IPS-11a (cell line): Measurements from ENCODE around the gene ZNF284.
A peak's percentile ranks its signal among the peaks of the same experiment; 100 is the strongest.

Source experiments
- H3K4me3 ChIP-seq: one replicate; pipeline ENCODE4 v1.5.1; 2013; ENCODE audit warnings: low read depth, low read length, control low read depth

The ZNF284 gene

DNA sequence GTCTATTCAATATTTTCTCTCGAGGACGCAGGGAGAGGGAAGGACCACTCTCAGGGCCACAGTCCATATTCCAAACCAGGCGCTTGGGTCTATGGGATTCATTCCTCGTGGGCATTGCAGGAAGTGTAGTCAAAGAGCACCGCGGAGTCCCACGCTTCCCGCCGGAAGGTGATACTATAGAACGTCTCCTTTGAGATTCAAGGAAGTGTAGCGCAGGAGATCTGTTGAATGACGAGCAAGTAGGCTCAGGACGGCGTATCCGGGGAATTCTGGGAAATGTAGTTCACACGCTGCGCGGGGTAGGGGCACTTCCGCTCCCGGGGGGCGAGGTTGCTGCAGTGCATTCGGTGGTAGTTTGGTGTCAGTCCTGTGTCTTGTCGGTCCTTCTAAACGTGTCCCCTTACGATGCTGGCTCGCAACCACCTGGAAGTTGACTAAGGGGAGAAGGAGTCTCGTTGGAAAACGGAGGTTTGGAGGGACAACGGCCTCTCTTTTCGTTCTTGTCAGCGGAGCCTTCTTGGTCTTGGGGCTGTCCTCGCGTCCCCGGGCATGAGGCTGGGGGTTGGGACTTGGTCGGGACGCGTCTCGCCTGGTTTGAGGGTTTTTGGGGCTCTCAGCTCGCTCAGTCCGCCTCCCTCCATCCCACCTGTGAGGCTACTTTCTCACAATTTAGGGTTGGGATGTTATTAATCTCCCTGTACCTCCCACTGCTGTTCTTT lies at the start of gene ZNF284:
Gene ZNF284 (plus strand): TSS at position 336 of the 719 bp plus-strand sequence. CDS start 4,231 bp downstream, outside the sequence.
- H3K4me3 ChIP-seq: peak within 1 kb of the TSS; percentile 91

DNA sequence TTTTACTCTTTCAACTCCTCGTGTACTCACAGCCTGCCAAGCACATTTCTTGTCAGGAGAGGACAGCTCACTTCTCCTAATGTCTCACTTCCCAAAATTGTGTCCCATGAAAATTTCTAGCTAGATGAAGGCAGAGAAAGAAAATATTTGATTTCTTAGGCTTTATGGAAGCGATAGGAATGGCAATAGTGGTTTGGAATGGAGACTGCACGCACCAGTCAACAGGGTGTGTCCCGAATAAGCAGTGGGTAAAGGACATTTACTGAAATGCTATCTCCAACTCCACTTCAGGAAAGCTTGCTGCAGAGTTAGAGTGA lies 47.1 kb upstream of the ZNF284 start:
- peak overlapping the region; percentile 91 for H3K4me3 ChIP-seq

GRCh38 chr19:44025217-44025936 lies 46.6 kb upstream of the ZNF284 start, which contains the start of gene ZNF222:
Gene ZNF222 (plus strand): TSS chr19:44025379. CDS start chr19:44025437, 58 bp downstream.
- peak within 1 kb of the TSS; percentile 91 for H3K4me3 ChIP-seq

DNA sequence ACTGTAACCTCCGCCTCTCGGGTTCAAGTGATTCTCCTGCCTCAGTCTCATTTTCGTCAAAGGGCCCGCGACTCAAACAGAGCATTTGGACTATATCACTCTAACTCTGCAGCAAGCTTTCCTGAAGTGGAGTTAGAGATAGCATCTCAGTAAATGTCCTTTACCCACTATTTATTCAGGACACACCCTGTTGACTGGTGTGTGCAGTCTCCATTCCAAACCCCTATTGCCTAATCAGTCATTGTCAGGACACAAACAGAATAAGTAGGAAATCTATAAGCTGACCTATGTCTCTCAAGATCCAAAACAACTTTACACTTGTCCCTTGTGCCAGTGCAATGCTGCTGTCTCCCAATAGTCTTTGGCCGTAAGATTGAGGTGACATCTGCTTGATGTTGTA lies 45.3 kb upstream of the ZNF284 start:
- H3K4me3 ChIP-seq: no peak overlapping the region

DNA sequence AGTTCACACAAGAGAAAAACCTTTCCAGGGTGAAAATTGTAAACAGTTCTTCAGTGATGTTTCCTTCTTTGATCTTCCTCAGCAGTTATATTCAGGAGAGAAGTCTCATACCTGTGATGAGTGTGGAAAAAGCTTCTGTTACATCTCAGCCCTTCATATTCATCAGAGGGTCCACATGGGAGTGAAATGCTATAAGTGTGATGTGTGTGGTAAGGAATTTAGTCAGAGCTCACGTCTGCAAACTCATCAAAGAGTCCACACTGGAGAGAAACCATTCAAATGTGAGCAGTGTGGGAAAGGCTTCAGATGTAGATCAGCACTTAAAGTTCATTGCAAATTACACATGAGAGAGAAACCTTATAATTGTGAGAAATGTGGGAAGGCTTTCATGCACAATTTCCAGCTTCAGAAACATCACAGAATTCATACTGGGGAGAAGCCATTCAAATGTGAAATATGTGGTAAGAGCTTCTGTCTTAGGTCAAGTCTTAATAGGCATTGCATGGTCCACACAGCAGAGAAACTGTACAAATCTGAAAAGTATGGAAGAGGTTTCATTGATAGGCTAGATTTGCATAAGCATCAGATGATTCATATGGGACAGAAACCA lies 39.9 kb upstream of the ZNF284 start:
- H3K4me3 ChIP-seq: no peak overlapping the region

DNA sequence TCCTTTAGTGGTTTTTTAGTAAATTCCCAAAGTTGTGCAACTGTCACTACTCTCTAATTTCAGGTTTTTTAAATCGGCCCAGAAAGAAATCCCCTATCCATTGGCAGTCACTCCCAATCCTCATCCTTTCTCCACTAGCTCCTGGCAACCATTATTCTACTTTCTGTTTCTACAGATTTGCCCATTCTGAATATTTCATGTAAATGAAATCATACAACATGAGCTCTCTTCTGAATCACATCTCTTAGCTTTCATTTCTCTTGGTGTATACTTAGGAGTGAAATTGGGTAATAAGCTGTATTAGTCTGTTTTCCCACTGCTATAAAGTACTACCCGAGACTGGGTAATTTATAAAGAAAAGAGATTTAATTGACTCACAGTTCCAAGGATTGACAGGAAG lies 29.8 kb upstream of the ZNF284 start:
- no peak overlapping the region for H3K4me3 ChIP-seq

DNA sequence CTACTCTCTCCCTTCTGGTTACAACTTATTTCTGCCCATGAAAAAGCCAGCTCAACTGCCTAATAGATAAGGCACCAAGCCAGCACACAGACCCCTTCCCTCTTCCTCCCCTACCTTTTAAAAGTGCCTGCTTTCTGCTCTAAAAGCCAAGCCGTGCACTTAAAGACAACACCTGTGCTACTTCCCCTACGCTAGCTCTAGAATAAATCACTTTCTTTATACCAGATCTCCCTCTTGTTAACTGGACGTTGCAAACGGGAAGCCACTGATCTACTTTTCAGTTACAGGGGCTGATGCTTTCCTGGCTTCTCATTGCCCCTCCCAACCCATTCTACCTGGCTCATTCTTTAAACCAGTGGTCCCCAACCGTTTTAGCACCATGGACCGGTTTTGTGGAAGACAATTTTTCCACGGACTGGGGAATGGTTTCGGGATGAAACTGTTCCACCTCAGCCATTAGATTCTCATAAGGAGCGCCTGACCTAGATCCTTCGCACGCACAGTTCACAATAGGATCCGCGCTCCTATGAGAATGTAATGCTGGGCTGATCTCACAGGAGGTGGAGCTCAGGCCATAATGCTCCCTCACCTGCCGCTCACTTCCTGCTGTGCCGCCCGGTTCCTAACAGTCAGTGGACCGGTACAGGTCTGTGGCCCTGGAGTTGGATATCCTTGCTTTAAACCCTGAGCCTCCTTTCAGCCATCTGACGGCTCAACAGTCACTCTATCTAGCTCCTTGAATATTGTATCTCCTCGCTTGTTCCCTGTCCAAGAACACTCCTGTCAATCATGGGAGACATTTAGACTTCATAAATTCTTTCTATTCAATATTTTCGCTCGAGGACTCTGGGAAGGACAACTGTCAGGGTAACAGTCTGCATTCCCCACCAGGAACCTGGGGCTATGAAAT lies 21.0 kb upstream of the ZNF284 start:
- peak overlapping the region; percentile 84 for H3K4me3 ChIP-seq

- H3K4me3 ChIP-seq: peak within 1 kb of the TSS; percentile 84
Observed at GRCh38 chr19:44051650-44052402, 20.1 kb upstream of the ZNF284 start, which contains the start of gene ZNF223. Gene ZNF223 (plus strand): TSS chr19:44052036. CDS start chr19:44055177, 3,141 bp downstream.

- H3K4me3 ChIP-seq: no peak overlapping the region
Observed at GRCh38 chr19:44055870-44056269, 16.1 kb upstream of the ZNF284 start.

DNA sequence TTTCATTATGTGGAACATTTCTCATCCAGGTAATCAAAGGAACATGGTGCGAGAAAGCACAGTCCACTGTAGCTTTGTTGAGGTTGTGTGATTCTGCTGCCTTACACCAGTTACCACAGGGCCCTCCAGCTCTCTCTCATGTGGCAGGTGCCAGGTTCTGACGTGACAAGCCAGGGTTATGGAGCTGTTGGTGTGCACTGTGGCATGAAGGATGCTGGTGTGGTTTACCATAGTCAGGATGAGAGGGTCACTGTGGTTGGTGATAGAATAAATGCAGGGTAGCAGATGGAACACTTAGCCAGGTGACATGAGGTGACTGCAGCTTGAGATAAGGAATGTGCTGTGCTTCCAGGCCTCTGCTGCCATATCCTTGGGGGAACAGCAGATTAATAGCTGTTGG lies 12.7 kb upstream of the ZNF284 start:
- H3K4me3 ChIP-seq: no peak overlapping the region

- no peak overlapping the region for H3K4me3 ChIP-seq
Observed at GRCh38 chr19:44061038-44061437, 10.9 kb upstream of the ZNF284 start.

GRCh38 chr19:44066305-44066704 lies 5.7 kb upstream of the ZNF284 start:
- no peak overlapping the region for H3K4me3 ChIP-seq

DNA sequence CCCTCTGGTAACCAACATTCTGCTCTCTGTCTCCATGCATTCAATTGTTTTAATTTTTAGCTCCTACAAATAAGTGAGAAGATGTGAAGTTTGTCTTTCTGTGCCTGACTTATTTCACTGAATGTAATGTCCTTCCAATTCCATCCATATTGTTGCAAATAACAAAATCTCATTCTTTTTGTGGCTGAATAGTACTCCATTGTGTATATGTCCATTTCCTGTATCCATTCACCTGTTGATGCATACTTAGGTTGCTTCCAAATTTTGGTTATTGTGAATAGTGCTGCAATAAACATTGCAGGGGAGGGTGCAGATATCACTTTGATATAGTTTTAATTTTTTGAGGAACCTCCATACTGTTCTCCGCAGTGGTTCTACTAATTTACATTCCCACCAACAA lies 2.5 kb upstream of the ZNF284 start:
- H3K4me3 ChIP-seq: no peak overlapping the region

GRCh38 chr19:44072543-44073401 lies 813 bp downstream of the ZNF284 start:
- H3K4me3 ChIP-seq: peak overlapping the region; percentile 91

DNA sequence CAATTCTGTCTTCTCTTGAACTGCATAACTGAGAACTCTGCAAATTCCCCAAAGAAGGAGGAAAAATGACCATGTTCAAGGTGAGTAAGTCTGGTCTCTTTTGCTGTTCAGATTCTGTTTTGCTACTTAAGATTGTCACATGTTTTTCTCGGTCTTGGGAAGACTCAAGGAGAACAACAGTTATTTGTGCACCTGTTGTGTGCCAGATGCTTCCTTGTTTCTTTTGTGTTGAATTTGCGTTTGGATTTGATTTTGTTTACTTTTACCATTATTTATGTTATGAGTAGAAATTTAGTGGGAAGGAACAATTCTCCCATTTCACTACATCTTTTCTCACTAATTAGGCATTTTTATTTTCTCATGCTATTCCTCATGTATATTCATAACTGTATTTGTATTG lies 4.4 kb downstream of the ZNF284 start:
- no peak overlapping the region for H3K4me3 ChIP-seq

DNA sequence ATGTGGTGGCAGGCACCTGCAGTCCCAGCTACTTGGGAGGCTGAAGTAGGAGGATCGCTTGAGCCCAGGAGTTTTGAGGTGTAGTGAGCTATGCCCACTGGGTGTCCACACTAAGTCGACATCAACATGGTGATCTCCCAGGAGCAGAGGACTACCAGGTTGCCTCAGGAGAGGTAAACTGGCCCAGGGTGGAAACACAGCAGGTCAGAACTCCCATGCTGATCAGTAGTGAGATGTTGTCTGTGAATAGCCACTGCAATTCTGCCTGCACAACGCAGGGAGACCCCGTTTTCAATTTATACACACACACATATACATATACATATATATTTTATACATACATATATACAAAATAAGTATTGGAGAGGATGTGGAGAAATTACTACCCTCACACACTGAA lies 20.1 kb downstream of the ZNF284 start:
- H3K4me3 ChIP-seq: no peak overlapping the region

DNA sequence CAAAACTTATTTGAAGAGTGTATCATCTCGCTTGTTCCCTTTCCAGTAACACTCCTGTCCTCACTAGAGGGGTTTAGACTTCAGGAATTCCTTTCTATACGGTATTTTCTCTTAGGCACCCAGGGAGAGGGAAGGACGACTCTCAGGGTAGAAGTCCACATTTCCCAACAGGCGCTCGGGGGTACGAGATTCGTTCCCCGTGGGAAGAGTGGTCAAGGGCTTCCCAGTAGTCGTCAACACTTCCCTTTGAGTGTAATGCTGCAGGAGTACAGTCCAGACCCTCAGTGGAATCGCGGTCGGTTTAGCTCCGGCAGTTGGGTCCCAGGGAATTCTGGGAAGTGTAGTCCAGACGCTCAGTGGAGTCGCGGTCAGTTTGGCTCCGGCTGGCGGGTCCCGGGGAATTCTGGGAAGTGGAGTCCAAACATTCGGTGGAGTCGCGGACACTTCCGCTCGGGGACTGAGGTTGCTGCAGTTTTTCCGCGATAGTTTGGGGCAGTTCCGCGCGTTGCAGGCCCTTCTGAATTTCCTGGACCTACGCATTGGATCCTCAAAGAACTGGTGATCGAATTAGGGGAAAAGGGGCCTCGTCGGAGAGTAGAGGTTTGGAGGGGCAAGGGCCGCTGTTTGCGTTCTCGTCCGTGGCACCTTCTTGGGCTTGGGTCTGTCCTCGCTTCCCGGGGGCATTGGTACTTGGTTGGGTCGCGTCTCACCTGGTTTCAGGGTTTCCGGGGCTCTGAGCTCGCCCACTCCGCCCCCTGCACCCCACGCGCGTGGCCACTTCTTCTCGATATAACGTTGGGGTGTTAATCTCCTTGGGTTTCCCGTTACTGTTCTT lies 22.2 kb downstream of the ZNF284 start, which contains the start of gene ZNF224:
Gene ZNF224 (plus strand): TSS at position 431 of the 835 bp plus-strand sequence. CDS start 3,513 bp downstream, outside the sequence.
- H3K4me3 ChIP-seq: peak within 1 kb of the TSS; percentile 94

GRCh38 chr19:44107751-44108150 lies 35.8 kb downstream of the ZNF284 start:
- no peak overlapping the region for H3K4me3 ChIP-seq
